Neural cell (in vitro differentiated cells): Measurements from ENCODE around the gene KRT40.

Experiments used
- EP300 ChIP-seq: fragments of 450-650 bp; conservative IDR thresholded peaks from 2 replicates; pipeline ENCODE4 v1.6.1; 2014; ENCODE audit warnings: antibody characterized with exemption, mild to moderate bottlenecking, moderate library complexity; ENCODE audit not compliant: poor library complexity, severe bottlenecking
- EZH2 ChIP-seq: fragments of 200-600, 300-800 bp; shearing (Covaris generic), sonication (generic); IDR thresholded peaks from 2 replicates; pipeline ENCODE4 v1.6.1; 2014; ENCODE audit warnings: antibody characterized with exemption, low read length, borderline replicate concordance, mild to moderate bottlenecking; ENCODE audit not compliant: insufficient read depth, poor library complexity, severe bottlenecking
- MXI1 ChIP-seq: fragments of 450-650 bp; conservative IDR thresholded peaks from 2 replicates; pipeline ENCODE4 v1.6.1; 2014; ENCODE audit warnings: antibody characterized with exemption, mild to moderate bottlenecking; ENCODE audit not compliant: poor library complexity, severe bottlenecking
- SMC3 ChIP-seq: fragments of 450-650 bp; conservative IDR thresholded peaks from 2 replicates; pipeline ENCODE4 v1.6.1; 2014; ENCODE audit warnings: antibody characterized with exemption, mild to moderate bottlenecking, moderate library complexity; ENCODE audit not compliant: poor library complexity
- TAF1 ChIP-seq: IDR thresholded peaks from 2 replicates; pipeline ENCODE4 v1.6.1; 2012; ENCODE audit warnings: low read depth
- TF ChIP-seq, protein P1 (sequence below): fragments of 450-650 bp; IDR thresholded peaks from 2 replicates; pipeline ENCODE4 v1.5.1; 2014; ENCODE audit warnings: antibody characterized with exemption, mild to moderate bottlenecking, moderate library complexity; ENCODE audit not compliant: poor library complexity, severe bottlenecking

DNA sequence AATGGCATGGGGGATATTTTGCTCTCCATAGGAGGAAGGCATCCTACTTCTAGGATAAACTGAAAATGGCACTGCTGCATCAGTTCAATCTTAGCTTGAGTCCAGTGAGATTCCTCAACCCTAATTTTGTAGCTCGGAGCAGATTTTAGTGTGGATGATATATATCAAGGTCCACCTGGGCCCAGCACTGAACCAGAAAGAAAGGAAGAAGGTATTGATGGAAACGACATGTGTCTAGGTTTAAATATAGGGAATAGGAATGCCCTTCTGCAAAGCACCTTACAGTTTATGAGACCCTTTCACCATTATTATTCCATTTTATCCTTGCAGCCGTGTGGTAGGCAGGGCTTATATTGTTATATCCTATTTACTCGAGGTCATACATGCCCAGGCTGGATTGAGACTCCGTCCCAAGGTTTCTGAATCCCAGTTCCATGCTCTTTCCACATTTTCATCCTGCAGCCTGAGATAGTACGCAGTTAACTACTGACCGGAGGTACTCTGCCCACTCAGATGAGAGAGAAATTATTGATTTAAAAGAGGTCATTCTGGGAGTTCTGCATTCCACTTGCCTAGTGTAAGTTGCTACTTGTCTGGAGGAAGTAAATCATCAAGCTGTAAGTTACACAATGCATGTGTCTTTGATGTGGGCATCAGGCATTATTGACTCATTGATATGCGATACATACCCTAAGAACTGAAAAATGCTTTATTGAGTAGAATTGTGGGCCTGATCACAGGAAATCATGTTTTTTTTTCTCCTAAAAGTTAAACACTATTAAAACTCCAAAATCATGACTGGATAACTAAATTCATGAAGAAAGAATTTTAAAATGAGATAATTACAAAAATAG lies 27.5 kb downstream of the KRT40 start:
- TF ChIP-seq, protein P1, sequence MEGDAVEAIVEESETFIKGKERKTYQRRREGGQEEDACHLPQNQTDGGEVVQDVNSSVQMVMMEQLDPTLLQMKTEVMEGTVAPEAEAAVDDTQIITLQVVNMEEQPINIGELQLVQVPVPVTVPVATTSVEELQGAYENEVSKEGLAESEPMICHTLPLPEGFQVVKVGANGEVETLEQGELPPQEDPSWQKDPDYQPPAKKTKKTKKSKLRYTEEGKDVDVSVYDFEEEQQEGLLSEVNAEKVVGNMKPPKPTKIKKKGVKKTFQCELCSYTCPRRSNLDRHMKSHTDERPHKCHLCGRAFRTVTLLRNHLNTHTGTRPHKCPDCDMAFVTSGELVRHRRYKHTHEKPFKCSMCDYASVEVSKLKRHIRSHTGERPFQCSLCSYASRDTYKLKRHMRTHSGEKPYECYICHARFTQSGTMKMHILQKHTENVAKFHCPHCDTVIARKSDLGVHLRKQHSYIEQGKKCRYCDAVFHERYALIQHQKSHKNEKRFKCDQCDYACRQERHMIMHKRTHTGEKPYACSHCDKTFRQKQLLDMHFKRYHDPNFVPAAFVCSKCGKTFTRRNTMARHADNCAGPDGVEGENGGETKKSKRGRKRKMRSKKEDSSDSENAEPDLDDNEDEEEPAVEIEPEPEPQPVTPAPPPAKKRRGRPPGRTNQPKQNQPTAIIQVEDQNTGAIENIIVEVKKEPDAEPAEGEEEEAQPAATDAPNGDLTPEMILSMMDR, result no peak
- no peak for TF ChIP-seq TAF1
- TF ChIP-seq MXI1, result no peak
- no peak for TF ChIP-seq SMC3
- TF ChIP-seq EZH2, result no peak
- no peak for TF ChIP-seq EP300
